Thoracic aorta (tissue), 2 donors: ENCODE measurements around the gene STK33. TPM values are rescaled to one million over a fixed set of nuclear protein-coding genes. Genes with fewer than 3 reads are reported as not detected.

Source experiments
- ATAC-seq: fragments of 150-250 bp; one replicate; pipeline ENCODE4 v1.8.0; 2017; ENCODE audit warnings: low read depth; ENCODE audit not compliant: insufficient number of reproducible peaks, low FRiP score
- DNase-seq: peaks from one replicate; pipeline ENCODE4 v3.0.0-alpha.2; 2020; ENCODE audit warnings: low spot score
- H3K27ac ChIP-seq, 2 donors: fragments of 200-600 bp; sonication (generic); 1 replicate in 1 of 2; 2 replicates in 1 of 2; pipeline ENCODE4 v1.5.1; 2016; ENCODE audit warnings: mild to moderate bottlenecking in 2 of 2, moderate library complexity in 2 of 2
- H3K27me3 ChIP-seq: fragments of 200-600 bp; sonication (generic); replicated peaks from 2 replicates; pipeline ENCODE4 v1.6.0; 2016; ENCODE audit warnings: mild to moderate bottlenecking; ENCODE audit not compliant: insufficient read depth
- H3K36me3 ChIP-seq: fragments of 200-600 bp; sonication (generic); one replicate; pipeline ENCODE4 v1.5.1; 2016
- H3K4me1 ChIP-seq, 2 donors: fragments of 200-600 bp; sonication (generic); 1 replicate in 1 of 2; 2 replicates in 1 of 2; pipeline versions ENCODE4 v1.5.1 to v1.6.0; 2016; ENCODE audit warnings: low read depth in 2 of 2, mild to moderate bottlenecking in 1 of 2; ENCODE audit not compliant: control insufficient read depth in 1 of 2
- H3K4me3 ChIP-seq: fragments of 200-600 bp; sonication (generic); 2 replicates; pipeline ENCODE4 v1.5.1; 2016; ENCODE audit warnings: mild to moderate bottlenecking
- H3K9me3 ChIP-seq: fragments of 200-600 bp; sonication (generic); 2 replicates; pipeline ENCODE4 v1.5.1; 2016
- CTCF ChIP-seq: fragments of 200-600 bp; sonication (generic); IDR thresholded peaks from one replicate; pipeline ENCODE4 v1.5.1; 2019; ENCODE audit warnings: antibody characterized with exemption
- total RNA-seq, 2 donors: library from RNA; depleted of rRNA; stranded (reverse); fragments of >200 nt; gene quantifications; one replicate each; pipeline versions ENCODE4 v1.1.0 to v1.2.3, GENCODE V29; 2016

The STK33 gene
- total RNA-seq, 2 donors from 2014 or later = 1.3 TPM; not detected in 1

DNA sequence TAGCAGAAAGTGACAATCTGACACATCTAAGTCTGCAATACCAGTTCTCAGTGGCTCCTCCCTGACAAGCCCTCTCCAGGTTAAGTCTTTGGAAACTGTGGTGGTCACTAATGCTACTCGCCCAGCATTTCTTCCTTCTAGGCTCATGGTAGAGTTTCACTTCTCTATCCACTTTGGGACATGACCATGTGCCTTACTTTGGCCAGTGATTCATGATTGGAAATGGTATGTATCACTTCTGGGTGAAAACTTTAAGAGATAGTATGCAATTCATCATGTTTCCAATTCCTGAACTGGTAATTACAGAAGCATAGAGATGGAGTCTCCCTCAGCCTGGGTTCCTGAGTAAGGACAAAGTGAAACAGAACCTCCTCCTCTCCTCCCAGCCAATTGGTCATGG, 178.8 kb downstream of the STK33 start:
- no peak for ATAC-seq
- no peak overlapping the region for H3K27ac ChIP-seq
- no peak for TF ChIP-seq CTCF

GRCh38 chr11:8408151-8408941, 185.7 kb downstream of the STK33 start:
- Histone ChIP-seq H3K4me3 (no peak overlapping the region), H3K27me3 (no peaks in the 10 kb centered on the region), H3K27ac (no peak overlapping the region), H3K4me1 (no peaks in the 10 kb centered on the region), H3K9me3 (no peaks in the 10 kb centered on the region), H3K36me3 (no peaks in the 10 kb centered on the region)
- DNase-seq (no peak), ATAC-seq (no peak)
- TF ChIP-seq CTCF = no peak

More for the DNA sequence above, 178.8 kb downstream of the STK33 start:
- H3K36me3 ChIP-seq = no peaks in the 10 kb centered on the region
- no peaks in the 10 kb centered on the region for H3K4me1 ChIP-seq
- H3K4me3 ChIP-seq = no peak overlapping the region
- H3K27me3 ChIP-seq = no peaks in the 10 kb centered on the region
- H3K9me3 ChIP-seq = no peaks in the 10 kb centered on the region
- DNase-seq = no peak

- no peaks in the 10 kb centered on the region for H3K27me3 ChIP-seq
- H3K27ac ChIP-seq = no peak overlapping the region
- no peak overlapping the region for H3K4me3 ChIP-seq
- no peaks in the 10 kb centered on the region for H3K4me1 ChIP-seq
- H3K36me3 ChIP-seq = no peaks in the 10 kb centered on the region
- DNase-seq = no peak
- ATAC-seq = no peak
- TF ChIP-seq CTCF = no peak
- no peaks in the 10 kb centered on the region for H3K9me3 ChIP-seq
Measured at GRCh38 chr11:8403310-8403709, 190.7 kb downstream of the STK33 start.

GRCh38 chr11:8392886-8393285, 201.1 kb downstream of the STK33 start:
- no peaks in the 10 kb centered on the region for H3K36me3 ChIP-seq
- no peak overlapping the region for H3K27ac ChIP-seq
- H3K27me3 ChIP-seq = no peaks in the 10 kb centered on the region
- H3K4me3 ChIP-seq = no peak overlapping the region
- peaks cover 0 to 7% of the 10 kb centered on the region in 2 donors for H3K4me1 ChIP-seq
- no peak for DNase-seq
- H3K9me3 ChIP-seq = peaks cover 3% of the 10 kb centered on the region
- ATAC-seq = no peak
- no peak for TF ChIP-seq CTCF

DNA sequence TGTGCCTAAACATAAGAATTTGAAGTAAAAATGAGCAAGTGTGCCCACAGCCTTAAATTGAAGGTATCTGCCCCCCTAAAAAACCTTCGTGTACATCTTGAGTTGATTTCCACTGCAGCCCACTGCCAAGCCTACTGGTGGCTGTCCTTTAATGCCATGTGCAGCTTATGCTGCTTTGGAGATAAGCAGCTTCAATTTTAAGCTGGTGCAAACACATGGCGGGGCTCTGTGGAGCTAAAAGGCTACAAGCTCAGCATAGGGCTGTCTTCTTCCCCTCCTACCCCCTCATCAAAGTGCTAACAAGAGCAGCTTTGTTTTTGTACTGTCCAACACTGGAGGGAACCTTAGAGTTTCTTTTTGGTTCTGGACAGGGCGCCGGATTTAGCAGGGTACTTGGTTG, 201.9 kb downstream of the STK33 start:
- H3K9me3 ChIP-seq = peaks cover 3% of the 10 kb centered on the region
- no peak for TF ChIP-seq CTCF
- peaks cover 0 to 7% of the 10 kb centered on the region in 2 donors for H3K4me1 ChIP-seq
- H3K36me3 ChIP-seq = no peaks in the 10 kb centered on the region
- no peak overlapping the region for H3K27ac ChIP-seq
- DNase-seq (no peak), ATAC-seq (no peak)
- H3K4me3 ChIP-seq = no peak overlapping the region
- H3K27me3 ChIP-seq = no peaks in the 10 kb centered on the region
